Psoas muscle (tissue), 8 donors: ENCODE measurements around the gene IFNA16. TPM values are rescaled to one million over a fixed set of nuclear protein-coding genes. Genes with fewer than 3 reads are reported as not detected.
"Not testable (repeated sequence)": the region's sequence is repeated elsewhere in the genome, so short reads cannot be mapped to it uniquely, and the experiment has no call there.

Experiments used
- ATAC-seq, 4 donors: fragments of 200-7000 bp; cut with Tn5 transposase; one replicate each; pipeline ENCODE4 v1.9.1; 2020; ENCODE audit warnings: moderate library complexity in 3 of 4, mild to moderate bottlenecking in 2 of 4
- DNase-seq, 2 donors: peaks; one replicate each; pipeline ENCODE4 v3.0.0-alpha.2; 2020
- H3K27ac ChIP-seq: fragments of 200-600 bp; one replicate; pipeline ENCODE4 v1.8.0; 2022
- H3K27me3 ChIP-seq, 3 donors: fragments of 200-600 bp in 1 of 3; one replicate each; pipeline versions ENCODE4 v1.6.1 to v1.8.0; 2013 to 2022; ENCODE audit warnings: low read length in 2 of 3, mild to moderate bottlenecking in 2 of 3, moderate library complexity in 1 of 3; ENCODE audit not compliant: insufficient read depth in 3 of 3
- H3K36me3 ChIP-seq, 2 donors: fragments of 200-600 bp in 1 of 2; one replicate each; pipeline versions ENCODE4 v1.6.1 to v1.8.0; 2013 to 2022; ENCODE audit warnings: low read depth in 1 of 2, mild to moderate bottlenecking in 1 of 2, moderate library complexity in 1 of 2; ENCODE audit not compliant: insufficient read depth in 1 of 2
- H3K4me1 ChIP-seq: fragments of 200-600 bp; one replicate; pipeline ENCODE4 v1.8.0; 2022
- H3K4me3 ChIP-seq: fragments of 200-600 bp; one replicate; pipeline ENCODE4 v1.8.0; 2022; ENCODE audit warnings: mild to moderate bottlenecking
- H3K9me3 ChIP-seq: fragments of 200-600 bp; one replicate; pipeline ENCODE4 v1.8.0; 2022
- CTCF ChIP-seq: fragments of 200-600 bp; IDR thresholded peaks from one replicate; pipeline ENCODE4 v1.8.0; 2022; ENCODE audit warnings: antibody characterized with exemption
- WGBS, 3 donors: extraction: QIAGEN DNeasy Blood & Tissue Kit; methylation state at CpG; one replicate each; pipeline versions ENCODE4 v1.1.6 to v1.1.7; 2013; 5-methylcytosine and 5-hydroxymethylcytosine counted together
- intact Hi-C, 2 donors: fragments of 100-400 bp; cut with DNase I; formaldehyde crosslinking; loops; one replicate each; pipeline versions ENCODE4 v1.11.0 to v1.14.2; 2022
- polyA plus RNA-seq, 3 donors: library from polyadenylated mRNA; stranded (reverse); fragments of 200-250 nt; gene quantifications; one replicate each; pipeline ENCODE4 v1.2.3, GENCODE V29; 2013
- total RNA-seq, 4 donors: library from RNA; stranded (reverse); fragmentation: NEBNext Ultra II Directional in 2 of 4; extraction: Animal tissue kit (Norgen Biotek cat#: 25700) in 2 of 4; gene quantifications; one replicate each; pipeline versions ENCODE4 v1.2.1 to v1.2.4, GENCODE V29; 2021 to 2023
- donor health status: healthy with polysubstance abuse.
- donor health status: DM: no; HTN: no; CAD: no; lungs with moderate emphysema.
- donor health status: Bipolar disorder and iron deficiency.
- donor health status: healthy.
- donor health status: DM: yes; HTN: yes; CAD: no.
- donor health status: DM: no; HTN: no; CAD: no.
- donor health status: DM: no; HTN: no; CAD: no.
- donor health status: DM: yes; HTN: yes; CAD: no.

Gene IFNA16
- total and polyA plus RNA-seq, 7 donors = not detected

GRCh38 chr9:21235468-21236359, 18.6 kb upstream of the IFNA16 start:
- not testable (repeated sequence) for DNase-seq, ATAC-seq

GRCh38 chr9:21234153-21234687, 17.1 kb upstream of the IFNA16 start:
- no peaks in the 10 kb centered on the region for H3K36me3 ChIP-seq
- no peak overlapping the region for H3K27ac ChIP-seq
- intact Hi-C loops = no loop called here
- H3K4me3 ChIP-seq = no peak overlapping the region
- DNase-seq (no peak), ATAC-seq (no peak)
- no peaks in the 10 kb centered on the region for H3K9me3 ChIP-seq
- WGBS, 3 donors = 72 to 86% (median 74%) methylated on average over 4 of the region's 4 CpGs
- TF ChIP-seq CTCF = no peak
- H3K4me1 ChIP-seq = no peaks in the 10 kb centered on the region
- no peaks in the 10 kb centered on the region for H3K27me3 ChIP-seq

More at GRCh38 chr9:21235468-21236359, 18.6 kb upstream of the IFNA16 start:
- intact Hi-C loops = loop anchor here in 1 of 2 donors (5.0 kb wide), 1 partner anchor 557 kb away; no protein-coding TSS in a partner anchor
- not testable (repeated sequence) for H3K27me3 ChIP-seq, H3K27ac ChIP-seq, H3K9me3 ChIP-seq, H3K36me3 ChIP-seq, H3K4me1 ChIP-seq, H3K4me3 ChIP-seq
- peak; percentile 25 for TF ChIP-seq CTCF
- WGBS, 3 donors = 33 to 37% (median 37%) methylated on average over 8 of the region's 8 CpGs

GRCh38 chr9:21233258-21233657, 16.1 kb upstream of the IFNA16 start:
- Histone ChIP-seq H3K27ac (no peak overlapping the region), H3K4me1 (no peaks in the 10 kb centered on the region), H3K9me3 (no peaks in the 10 kb centered on the region), H3K4me3 (no peak overlapping the region), H3K36me3 (no peaks in the 10 kb centered on the region), H3K27me3 (no peaks in the 10 kb centered on the region)
- intact Hi-C loops = no loop called here
- TF ChIP-seq CTCF = no peak
- DNase-seq (no peak), ATAC-seq (no peak)
- WGBS, 3 donors = 82 to 89% (median 87%) methylated on average over 2 of the region's 2 CpGs

- DNase-seq = no peak
- intact Hi-C loops = no loop called here
- ATAC-seq = no peak
- Histone ChIP-seq H3K9me3 (no peaks in the 10 kb centered on the region), H3K4me1 (no peaks in the 10 kb centered on the region), H3K36me3 (no peaks in the 10 kb centered on the region), H3K27ac (no peak within 1 kb of the TSS), H3K4me3 (no peak within 1 kb of the TSS), H3K27me3 (no peaks in the 10 kb centered on the region)
- 66 to 79% (median 76%) methylated on average over 2 of the region's 2 CpGs for WGBS, 3 donors
- TF ChIP-seq CTCF = no peak
Observed at GRCh38 chr9:21228122-21228521, 11.0 kb upstream of the IFNA16 start, which contains the start of gene IFNA17. Gene IFNA17, minus strand, starts transcription at chr9:21228222. Its CDS starts 49 bp downstream, at chr9:21228173.

GRCh38 chr9:21213411-21214326, 3.4 kb downstream of the IFNA16 start:
- H3K4me3 ChIP-seq, intact Hi-C loops, H3K27ac ChIP-seq, H3K36me3 ChIP-seq, H3K4me1 ChIP-seq, ATAC-seq, H3K9me3 ChIP-seq, H3K27me3 ChIP-seq, DNase-seq: not testable (repeated sequence)
- whole genome bisulfite sequencing, 3 donors = 29 to 37% (median 31%) methylated on average over 4 of the region's 5 CpGs

- H3K27me3 ChIP-seq, ATAC-seq, intact Hi-C loops, H3K4me1 ChIP-seq, H3K36me3 ChIP-seq, H3K27ac ChIP-seq, H3K4me3 ChIP-seq, H3K9me3 ChIP-seq, DNase-seq: not testable (repeated sequence)
- WGBS, 3 donors = 56 to 75% (median 60%) methylated on average over 2 of the region's 2 CpGs
Observed at GRCh38 chr9:21212160-21212559, 5.0 kb downstream of the IFNA16 start.

- WGBS, 3 donors = 89 to 100% (median 93%) methylated on average over 2 of the region's 2 CpGs
- H3K4me3 ChIP-seq, ATAC-seq, H3K36me3 ChIP-seq, H3K9me3 ChIP-seq, H3K27me3 ChIP-seq, H3K27ac ChIP-seq, DNase-seq, intact Hi-C loops, H3K4me1 ChIP-seq: not testable (repeated sequence)
Observed at GRCh38 chr9:21210782-21211181, 6.3 kb downstream of the IFNA16 start.
